ENCODE results near the gene CRTAC1. TPM values are rescaled to one million over a fixed set of nuclear protein-coding genes. Genes with fewer than 3 reads are reported as not detected.

The CRTAC1 gene
- total RNA-seq, 2 experiments from 2014 or later = not detected

GRCh38 chr10:97822261-97822687 is 208.1 kb downstream of the CRTAC1 start:
- H3K36me3 Mint-ChIP-seq (ENCODE audit: low read depth) = no peaks in the 10 kb centered on the region
- H3K27me3 Mint-ChIP-seq = peaks cover 4% of the 10 kb centered on the region
- ChIA-PET CTCF (no interaction called here), POLR2A (no interaction called here)
- no peak overlapping the region for H3K27ac Mint-ChIP-seq
- no peak overlapping the region for H3K4me3 Mint-ChIP-seq
- H3K4me1 Mint-ChIP-seq = peaks cover 2% of the 10 kb centered on the region
- DNase-seq = no peak
- H3K9me3 Mint-ChIP-seq = no peaks in the 10 kb centered on the region

GRCh38 chr10:97821308-97822038 is 208.9 kb downstream of the CRTAC1 start:
- POLR2A ChIA-PET = no interaction called here
- Mint-ChIP-seq H3K4me1 (peaks cover 2% of the 10 kb centered on the region), H3K4me3 (no peak overlapping the region), H3K36me3 (ENCODE audit: low read depth) (no peaks in the 10 kb centered on the region), H3K27me3 (peaks cover 4% of the 10 kb centered on the region), H3K27ac (no peak overlapping the region), H3K9me3 (no peaks in the 10 kb centered on the region)
- DNase-seq = no peak
- CTCF ChIA-PET = no interaction called here

GRCh38 chr10:97820096-97820704 is 210.2 kb downstream of the CRTAC1 start:
- Mint-ChIP-seq H3K9me3 (no peaks in the 10 kb centered on the region), H3K36me3 (ENCODE audit: low read depth) (no peaks in the 10 kb centered on the region), H3K27ac (no peak overlapping the region), H3K4me1 (no peaks in the 10 kb centered on the region), H3K27me3 (peaks cover 4% of the 10 kb centered on the region), H3K4me3 (no peak overlapping the region)
- ChIA-PET POLR2A (no interaction called here), CTCF (interaction anchor here (1.0 kb wide), 1 partner anchor 8 kb away, joined by 3 read pairs; no protein-coding TSS in a partner anchor)
- DNase-seq = no peak

GRCh38 chr10:97818572-97818971 is 211.8 kb downstream of the CRTAC1 start:
- H3K9me3 Mint-ChIP-seq = no peaks in the 10 kb centered on the region

GRCh38 chr10:97816609-97817008 is 213.8 kb downstream of the CRTAC1 start:
- H3K9me3 Mint-ChIP-seq = no peaks in the 10 kb centered on the region
- H3K4me1 Mint-ChIP-seq = no peaks in the 10 kb centered on the region
- POLR2A ChIA-PET = no interaction called here
- no peak overlapping the region for H3K4me3 Mint-ChIP-seq
- CTCF ChIA-PET = interaction anchor here (1.3 kb wide), 1 partner anchor 211 kb away, joined by 3 read pairs; no protein-coding TSS in a partner anchor
- no peaks in the 10 kb centered on the region for H3K36me3 Mint-ChIP-seq (ENCODE audit: low read depth)
- peaks cover 8% of the 10 kb centered on the region for H3K27me3 Mint-ChIP-seq
- no peak overlapping the region for H3K27ac Mint-ChIP-seq
- DNase-seq = no peak

More at GRCh38 chr10:97818572-97818971, 211.8 kb downstream of the CRTAC1 start:
- H3K27me3 Mint-ChIP-seq = peaks cover 7% of the 10 kb centered on the region
- H3K36me3 Mint-ChIP-seq (ENCODE audit: low read depth) = no peaks in the 10 kb centered on the region
- CTCF ChIA-PET = no interaction called here
- H3K4me3 Mint-ChIP-seq = no peak overlapping the region
- POLR2A ChIA-PET = no interaction called here
- H3K4me1 Mint-ChIP-seq = no peaks in the 10 kb centered on the region
- no peak for DNase-seq
- no peak overlapping the region for H3K27ac Mint-ChIP-seq

Other genes with a start within 250 kb of the CRTAC1 start
- gene GOLGA7B, start 180.8 kb downstream of the CRTAC1 start, total RNA-seq = 10 to 100 TPM; 10.5 to 11.2 TPM
- 10 to 100 TPM; 18.3 to 19.0 TPM for gene R3HCC1L, start 104.0 kb upstream of the CRTAC1 start, total RNA-seq
- gene LOXL4, start 237.6 kb upstream of the CRTAC1 start, total RNA-seq = not detected

All from activated CD4-positive, alpha-beta memory T cell treated with anti-CD3 and anti-CD28 coated beads, Interleukin-2, amount 10 ng/mL, durations not matched to agents 7 days and 5 days (primary cell).